GM12874 (cell line): ENCODE data around the gene ZMIZ2.

Experiments
- TF ChIP-seq, protein P1 (sequence below): IDR thresholded peaks from 2 replicates; pipeline ENCODE4 v1.5.1; 2011; ENCODE audit warnings: low read depth, mild to moderate bottlenecking, control low read depth, low read length, moderate library complexity; ENCODE audit not compliant: insufficient read depth

The ZMIZ2 gene

DNA sequence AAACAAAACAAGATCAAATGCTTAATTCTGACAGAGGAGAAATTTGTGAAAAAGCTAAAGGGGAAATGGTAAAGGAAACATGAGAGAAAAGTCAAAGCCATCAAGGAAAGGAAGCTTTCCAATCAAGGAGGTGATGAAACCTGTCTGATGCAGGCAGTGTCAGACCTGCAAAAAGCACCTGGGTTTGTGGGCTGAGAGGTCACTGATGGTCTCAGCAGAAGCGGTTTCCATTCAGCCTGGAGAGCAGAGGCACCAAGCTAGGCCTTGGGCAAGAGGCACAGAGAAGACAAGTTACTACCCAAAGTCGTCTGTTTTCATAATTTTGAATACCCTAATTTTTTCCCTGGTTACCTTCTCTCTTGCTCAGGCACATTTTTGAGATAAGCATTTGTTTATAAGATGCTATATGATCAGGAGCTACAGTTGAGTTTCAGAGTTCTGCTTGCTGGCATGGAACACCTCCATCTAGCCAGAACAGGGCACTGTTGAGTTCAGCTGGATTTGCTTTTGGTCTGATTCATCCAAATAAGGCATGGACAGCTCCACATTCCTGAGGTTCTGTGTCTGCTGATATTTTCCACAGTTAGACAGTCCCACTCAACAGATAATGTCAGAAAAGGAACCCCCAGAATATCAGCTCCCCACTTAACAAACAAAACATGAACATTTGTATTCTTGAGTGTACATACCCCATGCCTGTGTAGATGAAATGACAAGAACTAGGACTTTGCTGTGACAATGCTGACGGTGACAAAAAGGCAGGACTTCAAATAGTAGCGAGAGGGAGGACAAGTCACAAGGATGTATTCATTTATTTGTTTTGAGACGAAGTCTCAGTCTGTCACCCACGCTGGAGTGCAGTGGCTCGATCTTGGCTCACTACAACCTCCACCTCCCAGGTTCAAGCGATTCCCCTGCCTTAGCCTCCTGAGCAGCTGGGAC, 42.9 kb downstream of the ZMIZ2 start:
- TF ChIP-seq, protein P1, sequence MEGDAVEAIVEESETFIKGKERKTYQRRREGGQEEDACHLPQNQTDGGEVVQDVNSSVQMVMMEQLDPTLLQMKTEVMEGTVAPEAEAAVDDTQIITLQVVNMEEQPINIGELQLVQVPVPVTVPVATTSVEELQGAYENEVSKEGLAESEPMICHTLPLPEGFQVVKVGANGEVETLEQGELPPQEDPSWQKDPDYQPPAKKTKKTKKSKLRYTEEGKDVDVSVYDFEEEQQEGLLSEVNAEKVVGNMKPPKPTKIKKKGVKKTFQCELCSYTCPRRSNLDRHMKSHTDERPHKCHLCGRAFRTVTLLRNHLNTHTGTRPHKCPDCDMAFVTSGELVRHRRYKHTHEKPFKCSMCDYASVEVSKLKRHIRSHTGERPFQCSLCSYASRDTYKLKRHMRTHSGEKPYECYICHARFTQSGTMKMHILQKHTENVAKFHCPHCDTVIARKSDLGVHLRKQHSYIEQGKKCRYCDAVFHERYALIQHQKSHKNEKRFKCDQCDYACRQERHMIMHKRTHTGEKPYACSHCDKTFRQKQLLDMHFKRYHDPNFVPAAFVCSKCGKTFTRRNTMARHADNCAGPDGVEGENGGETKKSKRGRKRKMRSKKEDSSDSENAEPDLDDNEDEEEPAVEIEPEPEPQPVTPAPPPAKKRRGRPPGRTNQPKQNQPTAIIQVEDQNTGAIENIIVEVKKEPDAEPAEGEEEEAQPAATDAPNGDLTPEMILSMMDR: no peak

DNA sequence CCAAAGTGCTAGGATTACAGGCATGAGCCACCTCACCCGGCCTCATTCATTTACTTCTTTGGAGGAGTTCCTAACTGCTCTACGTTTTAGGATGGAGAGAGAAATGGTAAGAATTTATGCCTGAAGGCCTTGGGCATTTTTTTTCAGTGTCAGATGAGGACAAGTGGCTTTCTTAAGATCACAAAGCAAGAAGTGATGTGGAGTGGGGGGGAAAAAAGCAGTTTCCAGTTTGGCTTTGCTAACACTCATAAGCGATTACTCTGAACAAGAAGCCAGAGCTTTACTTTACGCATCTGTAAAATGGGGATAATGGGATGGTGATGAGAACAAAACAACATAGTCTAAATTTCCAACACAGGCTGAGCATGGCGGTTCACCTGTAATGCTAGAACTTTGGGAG, 45.3 kb downstream of the ZMIZ2 start:
- TF ChIP-seq, protein P1: no peak

DNA sequence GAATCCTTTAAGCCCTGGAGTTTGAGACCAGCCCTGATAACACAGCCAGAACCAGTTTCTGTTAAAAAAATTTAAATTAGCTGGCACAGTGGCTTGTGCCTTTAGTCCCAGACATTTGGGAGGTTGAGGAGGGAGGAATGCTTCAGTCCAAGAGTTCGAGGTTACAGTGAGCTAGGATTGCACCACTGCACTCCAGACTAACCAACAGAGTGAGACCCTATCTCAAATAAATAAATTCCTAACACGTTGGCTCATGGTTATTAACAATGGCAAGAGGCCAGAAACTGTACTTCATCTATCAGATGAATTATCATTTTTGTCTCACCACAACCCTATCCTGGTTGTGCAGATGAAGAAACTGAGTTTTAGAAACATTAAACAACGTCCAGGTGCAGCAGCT, 45.7 kb downstream of the ZMIZ2 start:
- TF ChIP-seq, protein P1: no peak

DNA sequence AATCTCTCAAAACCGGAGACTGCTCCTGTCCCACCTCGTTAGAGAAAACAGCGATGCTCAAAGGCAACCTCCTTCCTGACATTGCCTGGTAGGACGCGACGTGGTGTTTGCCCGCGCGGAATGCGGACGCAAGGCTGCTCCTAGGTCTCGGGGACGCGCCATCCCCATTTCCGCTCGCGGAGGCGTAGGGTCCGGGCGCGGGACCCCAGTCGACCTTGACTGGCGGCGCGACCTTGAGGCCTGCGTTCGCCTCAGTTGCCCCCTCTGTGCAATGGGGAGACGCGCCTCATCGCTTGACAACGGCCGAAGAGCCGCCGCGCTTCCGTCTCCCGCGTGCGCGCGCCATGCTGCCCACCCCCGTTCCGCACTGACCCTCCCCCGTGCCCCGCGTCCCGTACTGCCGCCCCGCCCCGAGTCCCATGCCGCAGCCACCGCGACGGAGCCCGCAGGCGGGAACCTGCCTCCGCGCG, 47.4 kb downstream of the ZMIZ2 start:
- TF ChIP-seq, protein P1: no peak

DNA sequence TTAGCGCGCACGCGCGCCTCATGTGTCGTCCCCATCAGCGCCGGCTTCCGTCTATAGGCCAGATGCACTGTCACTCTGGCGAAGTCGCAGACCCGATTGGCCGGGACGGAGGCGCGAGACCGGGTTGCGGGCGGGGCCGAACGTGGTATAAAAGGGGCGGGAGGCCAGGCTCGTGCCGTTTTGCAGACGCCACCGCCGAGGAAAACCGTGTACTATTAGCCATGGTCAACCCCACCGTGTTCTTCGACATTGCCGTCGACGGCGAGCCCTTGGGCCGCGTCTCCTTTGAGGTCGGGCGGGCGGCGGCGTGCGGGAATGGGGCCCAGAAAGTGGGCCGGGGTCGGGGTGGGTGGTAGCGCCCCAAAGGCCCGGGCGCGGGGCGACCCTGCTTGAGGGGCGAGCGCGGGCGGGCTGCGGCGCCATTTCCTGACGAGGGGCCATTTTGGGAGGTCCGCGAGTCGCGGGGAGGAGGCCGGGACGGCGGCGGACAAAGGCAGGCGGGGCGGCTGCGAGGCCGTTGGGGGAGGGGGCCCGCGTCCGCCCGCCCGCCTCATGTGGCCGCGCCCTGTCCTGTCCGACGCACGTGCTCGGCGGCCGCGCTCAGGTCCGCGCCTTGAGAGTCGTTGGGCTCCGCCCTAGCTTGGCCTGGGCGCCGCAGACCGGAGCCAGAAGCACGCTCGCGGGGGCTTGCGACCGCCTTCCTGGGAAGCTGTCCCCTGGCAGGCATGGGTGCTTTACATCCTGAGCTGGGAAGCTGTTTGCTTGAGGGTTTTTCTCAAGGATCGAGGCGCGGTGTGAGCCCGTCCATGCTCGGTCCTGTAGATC, 48.1 kb downstream of the ZMIZ2 start, which contains the start of gene PPIA:
Gene PPIA, plus strand, starts transcription at position 178 of the 825 bp plus-strand sequence. Its CDS starts 44 bp downstream, at position 222.
- TF ChIP-seq, protein P1: no peak

DNA sequence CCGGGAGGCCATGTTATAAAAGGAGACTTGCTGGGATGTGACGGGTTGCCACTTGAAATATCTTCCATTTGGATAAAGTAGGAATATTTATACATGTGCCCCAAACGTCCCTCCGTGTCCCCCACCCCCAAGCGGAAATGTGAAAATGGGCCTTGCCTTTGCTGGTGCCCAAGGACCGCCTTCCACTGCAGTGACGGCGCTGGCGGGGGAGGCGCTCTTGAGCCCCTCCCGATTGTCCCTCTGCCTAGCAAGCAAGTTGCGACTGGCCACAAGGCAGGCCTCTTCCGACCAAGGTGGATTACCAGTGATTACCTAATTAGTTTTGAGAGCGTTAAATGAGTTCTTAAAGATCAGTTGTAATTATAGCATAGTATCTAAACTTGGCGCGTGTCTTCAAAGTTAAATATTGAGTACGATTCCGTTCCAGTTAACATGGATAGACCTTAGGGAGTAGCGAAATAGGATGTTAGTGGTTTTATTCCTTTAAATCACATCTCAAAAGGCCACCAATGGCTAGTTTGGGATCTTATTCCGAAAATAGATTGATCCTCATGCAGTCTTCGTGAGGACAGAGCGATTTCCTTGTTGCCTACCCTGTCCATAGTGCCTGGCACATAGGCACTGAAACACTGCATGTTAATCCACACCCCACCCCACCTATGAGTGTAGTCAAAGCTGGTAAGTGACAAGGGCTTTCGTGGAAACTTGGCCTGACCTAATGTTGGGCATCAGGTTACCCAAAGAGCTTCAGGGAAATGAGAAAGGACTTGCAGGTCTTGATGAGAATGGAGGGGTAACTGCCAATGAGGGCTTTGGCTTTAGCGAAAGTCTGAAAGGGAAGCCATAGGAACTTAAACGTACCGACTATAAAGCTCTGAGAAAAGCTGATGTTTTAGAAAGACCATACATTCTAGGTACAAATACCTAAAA, 48.9 kb downstream of the ZMIZ2 start:
- TF ChIP-seq, protein P1: peak; percentile 67
